Loucy (cell line): ENCODE results near the gene MRAP.

Experiments
- H2AFZ ChIP-seq: fragments of 200-600 bp; sonication (generic); 2 replicates; pipeline ENCODE4 v1.6.0; 2016; ENCODE audit warnings: antibody characterized with exemption, mild to moderate bottlenecking, low read length, moderate library complexity
- H3F3A ChIP-seq: fragments of 200-600 bp; 2 replicates; pipeline ENCODE4 v1.6.0; 2016; ENCODE audit warnings: antibody characterized with exemption, low read depth, mild to moderate bottlenecking
- H3K27me3 ChIP-seq: fragments of 200-600 bp; sonication (generic); 2 replicates; pipeline ENCODE4 v1.6.1; 2014; ENCODE audit warnings: low read length, mild to moderate bottlenecking; ENCODE audit not compliant: insufficient read depth, poor library complexity, severe bottlenecking
- H3K36me3 ChIP-seq: fragments of 200-600 bp; sonication (generic); 2 replicates; pipeline ENCODE4 v1.6.1; 2016; ENCODE audit warnings: low read length; ENCODE audit not compliant: insufficient read depth
- H3K4me1 ChIP-seq: fragments of 200-600 bp; sonication (generic); 2 replicates; pipeline ENCODE4 v1.5.1; 2014; ENCODE audit warnings: low read length, mild to moderate bottlenecking; ENCODE audit not compliant: insufficient read depth, poor library complexity, severe bottlenecking
- H3K4me2 ChIP-seq: fragments of 200-600 bp; sonication (generic); 2 replicates; pipeline ENCODE4 v1.6.0; 2014; ENCODE audit warnings: antibody characterized with exemption, low read length, low read depth, mild to moderate bottlenecking; ENCODE audit not compliant: poor library complexity, severe bottlenecking
- H3K4me3 ChIP-seq: fragments of 200-600 bp; sonication (generic); 2 replicates; pipeline ENCODE4 v1.5.1; 2014; ENCODE audit warnings: low read length, mild to moderate bottlenecking, mixed read lengths; ENCODE audit not compliant: poor library complexity, severe bottlenecking
- H3K79me2 ChIP-seq: fragments of 200-600 bp; sonication (generic); 2 replicates; pipeline ENCODE4 v1.6.1; 2014; ENCODE audit warnings: low read length; ENCODE audit not compliant: insufficient read depth
- H3K9ac ChIP-seq: fragments of 200-600 bp; sonication (generic); 2 replicates; pipeline ENCODE4 v1.6.0; 2014; ENCODE audit warnings: mild to moderate bottlenecking, low read depth, low read length, moderate library complexity; ENCODE audit not compliant: poor library complexity, severe bottlenecking
- H3K9me2 ChIP-seq: fragments of 200-600 bp; sonication (generic); replicated peaks from 2 replicates; pipeline ENCODE4 v1.6.1; 2016; ENCODE audit warnings: low read depth, low read length, mixed read lengths
- H3K9me3 ChIP-seq: fragments of 200-600 bp; sonication (generic); 2 replicates; pipeline ENCODE4 v1.6.1; 2014; ENCODE audit warnings: mild to moderate bottlenecking, antibody characterized with exemption, low read length, low read depth; ENCODE audit not compliant: insufficient read depth
- H4K20me1 ChIP-seq: fragments of 200-600 bp; sonication (generic); 2 replicates; pipeline ENCODE4 v1.6.0; 2014; ENCODE audit warnings: antibody characterized with exemption, low read length, mild to moderate bottlenecking; ENCODE audit not compliant: insufficient read depth, poor library complexity, severe bottlenecking
- EZH2phosphoT487 ChIP-seq: fragments of 200-600 bp; IDR thresholded peaks from 2 replicates; pipeline ENCODE4 v1.6.1; 2018; ENCODE audit warnings: antibody characterized with exemption, mild to moderate bottlenecking, moderate library complexity, borderline replicate concordance
- TF ChIP-seq, protein P1 (sequence below): fragments of 200-600 bp; sonication (generic); conservative IDR thresholded peaks from 2 replicates; pipeline ENCODE4 v1.5.1; 2014; ENCODE audit warnings: mild to moderate bottlenecking, antibody characterized with exemption, low read length

Gene MRAP

DNA sequence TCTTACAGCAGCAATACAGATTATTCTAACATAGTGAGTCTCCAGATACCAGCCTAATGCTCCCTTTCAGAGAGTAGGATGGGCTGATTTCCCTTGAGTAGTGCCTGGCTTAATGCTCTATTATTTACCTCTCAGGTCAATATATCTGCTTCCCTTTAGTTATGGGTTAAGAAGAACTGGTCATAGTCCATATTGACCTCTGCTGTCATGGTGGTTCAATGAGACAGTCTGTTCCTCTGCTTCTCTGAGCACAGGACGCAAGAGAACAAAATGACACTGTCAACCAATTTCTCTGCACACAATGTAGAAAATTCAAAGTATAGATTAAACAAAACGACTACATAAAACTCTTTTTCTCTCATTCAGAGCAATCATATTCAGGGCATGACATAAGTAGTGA lies 2.9 kb downstream of the MRAP start:
- no peak overlapping the region for H3K4me2 ChIP-seq
- TF ChIP-seq, protein P1, sequence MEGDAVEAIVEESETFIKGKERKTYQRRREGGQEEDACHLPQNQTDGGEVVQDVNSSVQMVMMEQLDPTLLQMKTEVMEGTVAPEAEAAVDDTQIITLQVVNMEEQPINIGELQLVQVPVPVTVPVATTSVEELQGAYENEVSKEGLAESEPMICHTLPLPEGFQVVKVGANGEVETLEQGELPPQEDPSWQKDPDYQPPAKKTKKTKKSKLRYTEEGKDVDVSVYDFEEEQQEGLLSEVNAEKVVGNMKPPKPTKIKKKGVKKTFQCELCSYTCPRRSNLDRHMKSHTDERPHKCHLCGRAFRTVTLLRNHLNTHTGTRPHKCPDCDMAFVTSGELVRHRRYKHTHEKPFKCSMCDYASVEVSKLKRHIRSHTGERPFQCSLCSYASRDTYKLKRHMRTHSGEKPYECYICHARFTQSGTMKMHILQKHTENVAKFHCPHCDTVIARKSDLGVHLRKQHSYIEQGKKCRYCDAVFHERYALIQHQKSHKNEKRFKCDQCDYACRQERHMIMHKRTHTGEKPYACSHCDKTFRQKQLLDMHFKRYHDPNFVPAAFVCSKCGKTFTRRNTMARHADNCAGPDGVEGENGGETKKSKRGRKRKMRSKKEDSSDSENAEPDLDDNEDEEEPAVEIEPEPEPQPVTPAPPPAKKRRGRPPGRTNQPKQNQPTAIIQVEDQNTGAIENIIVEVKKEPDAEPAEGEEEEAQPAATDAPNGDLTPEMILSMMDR, result no peak
- TF ChIP-seq EZH2phosphoT487, result no peak
- H3K36me3 ChIP-seq, result no peaks in the 10 kb centered on the region

DNA sequence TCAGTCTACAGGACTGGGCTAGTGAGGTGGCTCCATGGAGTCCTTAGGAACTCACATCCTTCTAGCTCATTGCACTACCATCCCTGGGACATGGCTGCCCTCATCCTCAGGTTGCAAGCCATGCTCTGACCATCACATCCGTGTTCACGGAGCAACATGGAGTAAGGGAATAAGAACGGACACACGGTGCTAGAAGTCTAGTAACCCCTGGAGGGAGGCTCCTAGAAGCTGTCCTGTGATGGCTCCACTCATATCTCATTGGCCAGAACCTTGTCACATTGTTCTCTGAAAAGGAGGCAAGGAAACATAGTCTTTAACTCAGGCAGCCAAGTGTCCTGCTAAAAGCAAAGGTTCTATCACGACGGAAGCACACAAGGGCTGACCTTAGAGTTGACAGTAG lies 3.9 kb downstream of the MRAP start:
- Histone ChIP-seq H3K36me3 (no peaks in the 10 kb centered on the region), H3K9me3 (no peaks in the 10 kb centered on the region), H3K4me3 (no peak overlapping the region), H2AFZ (no peak overlapping the region), H3F3A (no peaks in the 10 kb centered on the region), H3K9me2 (no peaks in the 10 kb centered on the region), H3K4me1 (no peaks in the 10 kb centered on the region), H3K4me2 (no peak overlapping the region), H4K20me1 (no peaks in the 10 kb centered on the region), H3K27me3 (no peaks in the 10 kb centered on the region), H3K79me2 (no peaks in the 10 kb centered on the region), H3K9ac (no peak overlapping the region)
- TF ChIP-seq, protein P1, result no peak
- TF ChIP-seq EZH2phosphoT487, result no peak

More for the DNA sequence above, 2.9 kb downstream of the MRAP start:
- H3K9ac ChIP-seq, result no peak overlapping the region
- H3K4me3 ChIP-seq, result no peak overlapping the region
- no peak overlapping the region for H2AFZ ChIP-seq
- H3K9me3 ChIP-seq, result no peaks in the 10 kb centered on the region
- H3K9me2 ChIP-seq, result no peaks in the 10 kb centered on the region
- H3K79me2 ChIP-seq, result no peaks in the 10 kb centered on the region
- no peaks in the 10 kb centered on the region for H3F3A ChIP-seq
- H4K20me1 ChIP-seq, result no peaks in the 10 kb centered on the region
- H3K27me3 ChIP-seq, result no peaks in the 10 kb centered on the region
- H3K4me1 ChIP-seq, result no peaks in the 10 kb centered on the region

DNA sequence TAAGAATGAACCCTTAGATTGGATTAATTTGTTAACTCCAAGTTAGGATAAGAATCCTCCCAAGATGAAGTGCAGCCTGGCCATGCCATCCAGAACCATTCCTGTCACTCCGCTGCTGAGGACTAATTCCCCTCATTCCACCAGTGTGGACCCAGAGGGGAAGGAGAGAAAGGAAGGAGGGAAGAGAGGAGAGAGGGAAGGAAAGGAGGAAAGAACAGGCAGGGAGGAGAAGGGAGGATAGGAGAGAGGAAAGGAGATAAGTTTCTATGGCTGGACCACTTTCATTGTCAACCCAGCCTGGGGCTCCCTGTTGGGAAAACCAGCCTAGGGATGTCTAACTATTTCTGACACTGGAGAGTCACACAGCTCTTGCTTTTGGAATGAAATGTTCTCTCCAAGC lies 4.7 kb downstream of the MRAP start:
- H3K9me3 ChIP-seq, result no peaks in the 10 kb centered on the region
- no peaks in the 10 kb centered on the region for H3K9me2 ChIP-seq
- no peaks in the 10 kb centered on the region for H3K79me2 ChIP-seq
- TF ChIP-seq, protein P1, result no peak
- no peak for TF ChIP-seq EZH2phosphoT487
- no peaks in the 10 kb centered on the region for H3K27me3 ChIP-seq
- no peaks in the 10 kb centered on the region for H3K4me1 ChIP-seq
- H2AFZ ChIP-seq, result no peak overlapping the region
- no peak overlapping the region for H3K4me2 ChIP-seq
- no peak overlapping the region for H3K4me3 ChIP-seq
- H3F3A ChIP-seq, result no peaks in the 10 kb centered on the region
- no peaks in the 10 kb centered on the region for H3K36me3 ChIP-seq
- no peaks in the 10 kb centered on the region for H4K20me1 ChIP-seq
- no peak overlapping the region for H3K9ac ChIP-seq
